NCI-H446 (cell line): ENCODE results near the gene FLNB.

Experiments used
- DNase-seq, 2 experiments: peaks; one replicate each; lab custom pipeline; 2025; lab: John Stamatoyannopoulos, UW

FLNB gene

GRCh38 chr3:58008141-58009025 is at the start of gene FLNB:
Gene FLNB (plus strand): TSS chr3:58008422. CDS start chr3:58008565, 143 bp downstream.
- DNase-seq = peak in 1 of 2 experiments; percentile 39

- DNase-seq = no peak
These were observed 49.4 kb upstream of the FLNB start for GRCh38 chr3:57958642-57959422.

- DNase-seq = no peak
These were observed 48.6 kb upstream of the FLNB start for GRCh38 chr3:57959423-57960173.

- no peak for DNase-seq
These were observed 48.1 kb upstream of the FLNB start for GRCh38 chr3:57960174-57960505.

GRCh38 chr3:57961177-57961827 is 46.9 kb upstream of the FLNB start:
- DNase-seq = no peak

GRCh38 chr3:57961828-57962447 is 46.3 kb upstream of the FLNB start:
- no peak for DNase-seq

- DNase-seq = no peak
These were observed 45.8 kb upstream of the FLNB start for GRCh38 chr3:57962448-57962834.

- DNase-seq = no peak
These were observed 44.3 kb upstream of the FLNB start for GRCh38 chr3:57963811-57964346.

GRCh38 chr3:57966829-57967228 is 41.4 kb upstream of the FLNB start:
- DNase-seq = no peak

- DNase-seq = no peak
These were observed 40.6 kb upstream of the FLNB start for GRCh38 chr3:57967590-57967989.

GRCh38 chr3:57968501-57968900 is 39.7 kb upstream of the FLNB start:
- DNase-seq = no peak

- no peak for DNase-seq
These were observed 36.2 kb upstream of the FLNB start for GRCh38 chr3:57971975-57972374.

GRCh38 chr3:57972531-57973111 is 35.6 kb upstream of the FLNB start:
- DNase-seq = no peak

GRCh38 chr3:57973715-57974477 is 34.3 kb upstream of the FLNB start:
- no peak for DNase-seq

- DNase-seq = no peak
These were observed 33.3 kb upstream of the FLNB start for GRCh38 chr3:57974796-57975388.

- no peak for DNase-seq
These were observed 30.4 kb upstream of the FLNB start for GRCh38 chr3:57977818-57978235.

GRCh38 chr3:57978316-57978715 is 29.9 kb upstream of the FLNB start:
- no peak for DNase-seq

GRCh38 chr3:57980416-57980815 is 27.8 kb upstream of the FLNB start:
- DNase-seq = no peak

GRCh38 chr3:57981483-57982087 is 26.6 kb upstream of the FLNB start:
- no peak for DNase-seq
